T-helper 2 cell treated with Interferon-gamma antibody and Interleukin-4, amounts not matched to agents 100 ng/mL and 5 ng/mL, for 36 hours (primary cell): ENCODE measurements around the gene LRRK1. TPM values are rescaled to one million over a fixed set of nuclear protein-coding genes. Genes with fewer than 3 reads are reported as not detected.

Experiments used
- intact Hi-C: fragments of 100-400 bp; cut with micrococcal nuclease; formaldehyde crosslinking; loops from one replicate; pipeline ENCODE4 v1.15.1; 2023
- total RNA-seq: library from RNA; stranded (reverse); gene quantifications from 2 replicates; pipeline ENCODE4 v1.2.3, GENCODE V29; 2022

Gene LRRK1
- total RNA-seq, 1 donor from 2014 or later = 0.64 TPM

DNA sequence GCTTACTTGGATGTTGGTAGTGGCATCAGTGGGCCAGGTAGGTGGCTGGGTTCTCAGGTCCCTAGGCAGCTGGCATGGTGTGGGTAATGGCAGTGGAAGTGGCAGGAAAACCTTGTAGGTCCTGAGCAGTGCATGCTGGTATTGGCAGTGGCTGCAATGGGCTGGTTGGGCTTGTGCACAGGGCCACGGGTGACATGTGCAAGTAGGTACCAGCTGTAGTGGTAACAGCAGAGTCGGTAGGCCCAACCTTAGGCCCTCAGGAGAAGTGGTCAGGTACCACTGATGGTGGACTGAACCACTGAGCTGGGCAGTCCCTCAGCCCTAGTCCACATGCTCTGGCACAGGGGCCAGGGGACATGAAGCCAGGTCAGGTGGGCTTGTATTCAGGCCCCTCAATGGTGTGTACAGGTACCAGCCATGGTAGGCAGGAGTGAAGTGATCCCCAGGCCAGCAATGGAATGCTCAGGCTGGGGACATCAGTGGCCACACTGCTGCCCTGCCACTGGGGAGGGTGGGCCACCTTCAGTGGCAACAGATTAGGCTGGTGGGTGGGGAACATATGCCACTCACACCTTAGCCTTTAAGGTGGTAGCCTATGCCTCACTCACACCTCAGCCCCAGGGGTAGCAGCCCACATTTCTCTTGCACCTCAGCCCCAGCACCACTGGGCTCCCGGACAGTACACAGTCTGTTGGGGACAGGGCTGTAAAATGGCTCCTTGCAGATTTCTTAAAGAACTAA is 118.1 kb downstream of the LRRK1 start:
- intact Hi-C loops = no loop called here

DNA sequence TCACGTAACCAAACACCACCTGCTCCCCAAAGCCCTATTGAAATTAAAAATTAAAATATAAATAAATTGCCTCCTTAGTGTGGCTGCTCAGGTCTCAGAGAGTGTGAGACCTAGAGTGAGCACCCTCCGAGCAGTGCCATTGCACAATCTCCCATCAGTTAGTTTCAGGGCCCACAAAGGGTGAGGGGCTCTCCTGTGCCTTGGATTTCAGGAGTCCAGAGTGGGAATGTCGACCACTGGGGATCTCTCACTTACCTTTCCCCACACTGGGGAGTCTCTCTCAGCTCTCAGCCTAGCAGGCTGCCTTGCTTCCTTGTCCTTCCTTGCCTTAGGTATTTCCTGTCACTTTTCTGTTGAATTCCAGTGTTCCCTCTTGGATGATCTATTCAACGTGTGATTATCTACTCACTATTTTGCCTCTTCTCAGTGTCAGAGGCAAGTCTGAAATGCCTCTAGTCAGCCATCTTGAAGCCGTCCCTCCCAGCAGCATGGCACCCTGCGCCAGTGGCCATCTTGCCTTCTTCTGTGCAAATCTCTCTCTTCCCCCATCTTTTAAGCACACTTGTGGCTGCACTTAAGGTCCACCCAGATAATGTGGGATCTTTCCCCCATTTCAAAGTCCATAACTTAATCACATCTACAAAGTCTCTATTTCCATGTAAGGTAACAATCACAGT is 119.3 kb downstream of the LRRK1 start:
- intact Hi-C loops = no loop called here

DNA sequence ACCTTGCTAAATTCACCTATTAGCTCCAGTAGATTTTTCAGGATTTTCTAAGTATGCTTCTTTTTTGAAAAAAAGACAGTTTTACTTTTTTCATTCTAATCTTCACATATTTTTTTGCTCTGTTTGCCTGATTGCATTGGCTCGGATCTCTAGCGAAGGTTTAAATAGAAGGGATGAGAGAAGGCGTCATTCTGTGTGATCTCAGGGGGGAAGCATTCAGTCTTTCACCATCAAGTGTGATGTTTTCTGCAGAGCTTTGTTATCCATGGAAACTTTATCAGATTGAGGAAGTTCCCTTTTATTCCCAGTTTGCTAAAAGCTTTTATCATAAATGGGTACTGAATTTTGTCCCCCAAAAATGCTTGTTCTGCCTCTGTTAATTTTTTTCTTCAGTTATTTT is 120.3 kb downstream of the LRRK1 start:
- intact Hi-C loops = no loop called here

DNA sequence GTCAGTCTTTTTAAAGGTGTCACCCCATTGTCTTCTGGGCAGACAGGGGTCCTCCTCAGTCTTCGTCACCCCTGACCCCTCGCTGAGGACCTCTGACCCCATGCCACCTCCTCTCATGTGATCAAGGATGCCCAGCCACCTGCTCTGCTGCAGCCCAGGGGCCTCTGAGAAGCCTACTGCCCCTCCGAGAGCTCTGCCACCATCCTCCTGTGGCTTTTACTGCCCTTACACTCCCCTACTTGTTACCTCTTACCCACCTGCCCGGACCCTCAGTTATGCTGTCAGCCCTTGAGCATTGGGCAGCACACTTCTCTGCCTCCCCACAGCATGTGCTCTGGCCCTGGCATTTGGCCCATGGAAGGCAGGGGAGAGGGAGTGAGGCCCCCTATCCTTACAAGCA is 123.2 kb downstream of the LRRK1 start:
- intact Hi-C loops = no loop called here

DNA sequence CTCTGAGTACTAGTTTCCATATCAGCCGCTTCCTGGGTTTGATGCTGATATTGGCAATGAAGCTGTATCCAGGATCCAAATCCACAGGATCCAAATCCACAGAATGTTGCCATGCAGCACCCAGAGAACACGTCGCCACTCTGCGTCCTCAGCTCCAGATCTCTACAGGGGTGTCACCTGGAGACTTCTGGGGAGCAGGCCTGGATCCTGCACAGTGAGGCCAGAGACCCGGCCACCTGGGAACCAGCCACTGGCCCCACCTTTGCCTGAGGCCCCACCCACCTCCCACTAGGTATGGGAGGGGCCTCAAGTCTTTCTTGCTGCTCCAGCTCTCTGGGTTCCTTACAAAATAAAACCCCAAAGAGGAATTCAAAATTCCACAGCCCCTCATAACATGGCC is 123.9 kb downstream of the LRRK1 start:
- intact Hi-C loops = no loop called here

DNA sequence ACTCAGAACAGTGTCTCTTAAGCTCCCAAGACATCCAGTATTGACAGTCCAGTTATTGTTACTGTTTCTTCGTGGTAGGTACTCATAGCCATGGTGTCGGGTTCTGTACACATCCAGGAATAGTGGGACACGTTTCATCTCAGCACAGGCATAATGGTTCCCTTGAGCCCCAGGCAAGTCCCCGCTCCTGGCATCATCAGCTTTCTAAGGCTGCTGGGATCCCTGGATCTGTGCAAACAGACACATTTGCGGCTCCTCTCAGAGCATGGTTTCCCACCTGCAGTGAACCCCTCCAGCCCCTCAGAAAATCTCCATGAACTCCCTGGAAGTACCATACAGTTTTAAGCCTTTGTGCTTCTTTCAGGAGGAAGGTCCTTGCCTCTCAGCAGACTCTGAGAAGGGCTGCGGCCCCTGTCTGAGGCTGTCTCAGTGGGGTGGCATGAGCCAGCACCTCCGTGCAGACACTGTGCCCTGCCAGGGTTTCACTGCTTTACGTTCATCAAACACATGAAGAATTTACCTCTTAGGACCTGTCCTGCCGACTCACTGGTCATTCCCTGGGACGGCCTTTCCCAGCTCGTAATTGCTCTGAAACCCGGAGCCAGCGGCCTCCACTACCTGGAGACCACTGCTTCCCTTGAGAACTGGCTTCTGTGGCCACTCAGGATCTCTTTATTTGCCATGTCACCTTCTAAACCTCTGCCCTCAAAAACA is 124.9 kb downstream of the LRRK1 start:
- intact Hi-C loops = no loop called here

DNA sequence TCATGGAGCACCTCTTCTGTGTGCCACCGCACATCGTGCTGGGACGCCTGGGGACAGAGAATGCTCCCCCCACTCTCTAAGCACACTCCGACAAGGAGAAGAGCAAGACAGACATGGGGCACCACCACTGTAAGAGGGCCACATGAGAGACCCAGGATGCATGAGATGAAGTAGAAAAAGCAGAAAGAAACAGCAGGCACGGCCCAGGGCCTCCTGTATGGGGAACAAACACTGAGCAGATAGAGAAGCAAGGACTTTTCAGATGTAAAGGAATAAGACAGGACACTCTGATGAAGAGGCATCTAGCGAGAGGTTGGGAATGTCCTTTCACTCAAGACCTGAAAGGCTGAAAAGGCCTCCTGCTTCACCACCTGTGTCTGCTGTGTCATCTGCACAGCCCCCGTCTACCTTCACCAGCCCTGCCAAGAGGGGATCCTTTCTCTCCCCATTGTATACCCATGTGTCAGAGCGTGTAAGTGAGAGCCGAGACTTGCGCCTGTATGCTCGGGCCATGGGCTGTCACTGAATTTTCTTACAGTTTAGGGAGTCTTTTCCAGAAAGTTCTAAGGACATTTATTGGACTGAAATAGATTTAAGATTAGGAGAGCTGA is 125.6 kb downstream of the LRRK1 start:
- intact Hi-C loops = no loop called here

DNA sequence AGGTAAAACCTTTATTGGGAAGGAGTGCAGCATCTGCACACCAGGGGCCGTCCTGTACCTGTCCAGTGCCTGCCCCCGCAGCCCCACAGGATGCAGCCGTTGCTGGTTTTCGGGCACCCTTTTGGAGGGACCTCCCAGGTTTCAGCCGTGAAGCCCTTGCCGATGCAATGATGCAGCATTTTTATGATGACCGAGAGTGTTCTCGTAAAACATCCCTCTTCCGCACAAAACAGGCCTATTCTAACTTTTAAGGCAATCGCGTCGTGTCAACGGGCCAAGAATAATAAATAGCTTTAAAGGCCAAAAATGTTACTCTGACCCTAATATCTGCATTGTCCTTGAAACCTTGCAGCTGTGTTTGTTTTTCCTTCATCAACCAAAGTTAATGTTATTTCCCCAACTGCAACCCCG is 126.1 kb downstream of the LRRK1 start:
- intact Hi-C loops = no loop called here

DNA sequence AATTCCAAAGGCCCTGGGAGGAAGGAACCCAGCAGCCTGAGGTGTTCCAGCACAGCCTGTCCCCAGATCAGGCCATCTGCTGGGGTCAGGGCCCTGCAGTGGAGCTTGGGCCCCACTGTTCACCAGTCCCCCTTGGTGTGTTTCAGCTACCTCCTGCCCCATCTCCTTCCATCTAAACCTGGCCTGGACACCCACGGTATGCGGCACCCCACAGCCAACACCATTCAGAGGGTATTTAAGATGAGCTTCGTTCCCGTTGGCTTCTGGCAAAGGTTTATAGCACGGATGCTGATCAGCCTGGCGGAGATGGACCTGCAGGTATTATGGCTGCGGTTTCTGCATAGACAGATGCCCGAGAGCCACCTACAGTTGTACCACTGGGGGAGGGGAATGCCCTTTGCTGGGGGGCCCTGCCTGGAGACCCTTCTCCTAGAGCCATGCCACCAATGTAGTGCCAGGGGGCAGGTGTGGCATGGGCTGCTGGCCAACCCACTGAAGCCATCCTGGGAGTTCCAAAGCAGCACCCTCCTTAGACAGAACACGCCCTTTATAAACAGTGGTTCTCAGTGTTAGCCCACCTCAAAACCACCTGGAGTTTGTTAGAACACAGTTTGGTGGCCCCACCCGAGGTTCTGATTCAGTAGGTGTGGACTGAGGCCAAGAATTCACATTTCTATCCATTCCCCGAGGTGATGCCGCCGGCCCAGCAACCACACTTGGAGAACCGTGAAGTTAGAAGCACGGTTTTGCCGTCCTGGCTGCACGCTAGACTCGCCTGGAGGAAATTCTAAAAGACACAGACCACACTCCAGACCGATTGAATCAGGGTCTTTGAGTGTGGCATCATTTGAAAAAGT is 126.9 kb downstream of the LRRK1 start:
- intact Hi-C loops = no loop called here

DNA sequence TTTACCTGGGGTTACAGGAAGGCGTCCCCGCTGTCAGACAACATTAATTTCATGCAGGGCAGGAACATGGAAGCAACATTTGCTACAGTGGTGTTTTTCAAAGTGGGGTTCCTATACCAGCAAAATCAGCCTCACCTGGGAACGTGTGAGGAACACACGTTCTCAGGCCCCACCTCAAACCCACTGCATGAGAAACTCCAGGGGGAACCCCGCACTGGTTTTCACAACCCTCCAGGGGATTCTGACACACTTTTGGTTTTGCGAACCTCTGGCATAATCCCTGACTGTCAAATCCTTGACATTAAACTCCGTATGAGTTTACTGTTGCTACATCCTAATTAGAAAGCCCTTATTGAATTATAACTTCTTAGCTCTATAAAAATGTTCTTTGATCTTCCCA is 127.7 kb downstream of the LRRK1 start:
- intact Hi-C loops = no loop called here

DNA sequence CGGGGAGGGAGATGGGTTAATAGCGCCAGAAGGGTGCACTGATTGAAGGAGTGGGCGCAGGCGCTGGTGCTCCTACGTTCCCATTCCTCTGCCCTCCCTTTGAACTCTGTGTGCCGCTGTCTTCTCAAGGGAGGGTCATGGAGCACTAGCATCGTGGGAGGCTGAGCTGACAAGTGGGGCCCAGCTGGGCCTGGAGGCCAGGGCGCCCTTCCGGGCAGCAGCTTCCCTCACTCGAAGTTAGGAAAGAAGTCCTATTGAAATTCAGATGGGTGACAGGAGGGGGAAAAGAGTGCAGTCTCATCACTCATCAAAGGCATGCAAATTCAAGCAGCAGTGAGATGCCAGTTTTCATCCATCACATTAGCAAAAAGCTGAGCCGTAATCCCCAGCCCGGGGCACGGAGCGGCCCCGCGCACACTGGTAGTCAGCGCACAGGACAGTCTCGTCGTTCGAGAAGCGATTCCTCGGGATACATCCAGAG is 128.2 kb downstream of the LRRK1 start:
- intact Hi-C loops = no loop called here

DNA sequence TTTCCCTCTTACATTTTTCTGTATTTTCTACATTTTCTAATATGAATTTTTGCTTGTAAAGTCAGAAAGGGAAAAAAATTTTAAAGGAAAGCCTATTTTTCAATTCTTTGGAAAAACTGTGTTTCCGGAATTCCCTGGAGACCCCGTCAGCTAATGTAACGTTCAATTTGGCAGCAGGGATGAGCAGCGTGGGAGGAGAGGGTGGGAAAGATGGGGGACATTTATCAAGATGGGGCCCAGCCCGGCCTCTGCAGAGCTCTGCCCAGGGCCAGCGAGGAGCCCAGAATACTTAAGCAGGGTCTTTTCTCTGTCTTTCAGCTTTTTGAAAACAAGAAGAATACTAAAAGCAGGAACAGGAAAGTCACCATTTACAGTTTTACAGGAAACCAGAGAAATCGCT is 129.0 kb downstream of the LRRK1 start:
- intact Hi-C loops = no loop called here

DNA sequence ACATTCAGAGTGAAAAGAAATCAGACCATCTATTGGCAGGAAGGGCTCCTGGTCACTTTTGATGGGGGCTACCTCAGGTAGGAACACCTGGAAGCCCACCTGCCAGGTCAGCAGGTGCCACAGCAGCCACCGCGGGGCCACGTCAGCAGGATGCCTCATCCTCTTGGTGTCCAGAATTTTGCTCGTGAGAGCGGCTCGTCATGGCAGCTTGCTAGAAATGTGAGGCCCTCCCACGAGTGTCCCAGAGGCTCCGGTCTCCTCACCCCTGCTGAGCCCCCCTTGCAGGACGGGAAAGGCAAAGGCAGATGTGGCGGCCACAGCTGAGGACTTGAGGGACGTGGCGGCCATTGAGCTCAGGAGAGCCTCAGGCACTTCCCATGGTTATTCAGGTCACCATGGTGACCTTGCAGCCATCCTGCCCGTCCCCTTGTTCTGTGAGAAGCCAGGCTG is 129.4 kb downstream of the LRRK1 start:
- intact Hi-C loops = no loop called here

DNA sequence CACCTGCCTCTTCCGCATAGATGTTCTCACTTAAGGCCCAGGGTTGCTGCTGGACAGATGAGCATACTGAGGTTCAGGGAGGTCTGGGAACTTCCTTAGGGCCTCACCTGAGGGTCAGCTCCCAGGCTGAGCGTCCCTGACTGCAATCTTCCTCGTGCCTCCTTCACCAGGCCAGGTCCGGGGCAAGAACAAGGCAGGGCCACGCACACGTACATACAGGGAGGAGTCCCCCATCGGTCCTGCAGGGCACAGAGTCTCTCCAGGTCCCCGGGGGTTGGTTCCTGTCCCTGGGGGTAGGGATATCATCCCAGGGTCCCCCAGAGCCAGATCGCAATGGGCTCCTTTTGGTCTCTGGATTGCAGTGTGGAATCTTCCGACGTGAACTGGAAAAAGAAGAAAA is 130.1 kb downstream of the LRRK1 start:
- intact Hi-C loops = no loop called here

DNA sequence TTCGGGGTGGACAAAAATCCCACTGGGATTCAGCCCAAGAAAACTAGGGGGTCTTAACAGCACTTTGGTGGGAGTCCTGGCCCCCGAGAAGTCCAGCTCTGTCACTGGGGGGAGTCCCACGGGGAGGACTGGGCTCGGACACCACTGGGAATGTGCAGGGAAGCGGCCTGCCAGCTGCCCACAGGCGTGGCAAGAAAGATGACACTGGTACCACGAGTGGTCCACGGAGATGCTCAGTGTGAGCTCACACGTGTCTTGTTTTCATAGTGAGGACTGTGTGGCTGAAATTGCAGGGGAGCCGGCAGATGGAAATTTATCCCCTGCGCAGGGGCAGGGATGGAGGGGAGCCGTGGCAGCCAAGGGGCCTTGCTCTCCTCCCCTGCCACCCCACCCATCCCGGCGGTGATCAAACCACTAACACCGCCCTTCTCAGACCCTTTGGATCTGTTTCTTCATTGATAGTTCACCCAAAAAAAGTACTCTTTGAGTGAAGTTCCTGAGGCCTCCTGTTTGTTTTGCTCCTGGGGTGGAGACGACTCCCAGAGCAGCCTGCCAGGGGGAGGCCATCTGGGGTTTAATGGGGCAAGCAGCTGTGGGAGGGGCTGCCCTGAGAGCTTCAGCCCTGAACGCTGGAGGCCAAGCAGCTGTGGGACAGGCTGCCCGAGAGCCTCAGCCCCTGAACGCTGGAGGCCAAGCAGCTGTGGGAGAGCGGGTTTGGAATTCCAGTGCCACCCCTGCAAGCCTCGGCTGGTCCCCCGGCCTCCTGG is 130.9 kb downstream of the LRRK1 start:
- intact Hi-C loops = no loop called here

DNA sequence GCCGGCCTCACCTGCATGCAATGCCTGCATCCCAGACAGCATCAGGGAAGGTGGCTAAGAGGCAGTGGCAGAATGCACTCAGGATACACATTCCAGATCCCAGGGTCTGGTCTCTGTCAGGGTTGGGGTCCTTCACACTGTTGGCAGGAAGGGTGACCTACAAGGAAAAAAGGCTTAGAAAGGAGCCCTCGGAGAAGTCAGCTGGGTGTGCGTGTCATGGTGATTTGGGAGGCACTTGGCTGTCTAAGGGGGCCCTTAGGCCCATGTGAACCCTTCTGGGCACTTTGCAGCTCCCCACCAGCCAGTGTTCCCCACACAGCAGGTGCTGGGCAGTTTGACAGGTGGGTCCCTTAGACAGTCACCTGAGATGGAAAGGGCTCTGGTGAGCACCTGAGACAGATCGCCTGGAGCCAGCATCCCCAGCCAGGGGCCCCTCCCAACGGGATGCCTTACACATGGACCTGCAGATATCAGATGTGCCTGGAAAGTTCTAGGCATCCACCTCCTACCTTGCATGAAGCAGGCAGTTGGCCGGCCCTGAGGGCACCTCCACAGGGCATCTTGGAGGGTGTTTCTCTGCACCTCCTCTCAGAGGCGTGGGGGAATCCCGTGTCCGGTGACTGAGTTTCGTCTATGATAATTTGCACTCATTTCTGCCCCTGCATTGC is 131.6 kb downstream of the LRRK1 start:
- intact Hi-C loops = no loop called here

DNA sequence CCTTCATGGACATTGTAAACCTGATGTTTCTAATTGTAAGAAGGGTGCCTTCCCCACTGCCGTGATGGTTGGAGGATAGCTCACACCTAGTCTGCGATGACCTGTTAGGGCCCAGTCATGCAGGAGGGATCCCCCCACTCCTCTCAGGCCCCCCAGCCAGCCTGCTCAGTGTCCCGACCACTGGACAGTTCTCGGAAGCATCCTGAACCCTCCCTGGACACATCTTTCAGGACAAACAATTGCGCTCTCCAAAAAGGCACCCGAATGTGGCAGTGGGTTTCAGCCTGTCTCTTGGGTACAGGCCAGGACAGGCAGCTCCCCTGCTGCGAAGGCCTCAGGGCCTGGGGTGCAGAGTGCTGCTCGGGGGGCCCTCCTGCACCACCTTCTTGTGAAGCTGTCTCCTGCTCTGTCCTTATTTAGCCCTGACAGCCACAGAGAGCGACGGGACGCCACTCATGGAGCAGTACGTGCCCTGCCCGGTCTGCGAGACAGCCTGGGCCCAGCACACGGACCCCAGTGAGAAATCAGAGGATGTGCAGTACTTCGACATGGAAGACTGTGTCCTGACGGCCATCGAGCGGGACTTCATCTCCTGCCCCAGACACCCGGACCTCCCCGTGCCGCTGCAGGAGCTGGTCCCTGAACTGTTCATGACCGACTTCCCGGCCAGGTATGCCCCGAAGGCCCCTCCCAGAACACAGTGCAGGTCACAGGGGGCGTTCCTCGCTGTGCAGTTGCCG is 132.3 kb downstream of the LRRK1 start:
- intact Hi-C loops = no loop called here

DNA sequence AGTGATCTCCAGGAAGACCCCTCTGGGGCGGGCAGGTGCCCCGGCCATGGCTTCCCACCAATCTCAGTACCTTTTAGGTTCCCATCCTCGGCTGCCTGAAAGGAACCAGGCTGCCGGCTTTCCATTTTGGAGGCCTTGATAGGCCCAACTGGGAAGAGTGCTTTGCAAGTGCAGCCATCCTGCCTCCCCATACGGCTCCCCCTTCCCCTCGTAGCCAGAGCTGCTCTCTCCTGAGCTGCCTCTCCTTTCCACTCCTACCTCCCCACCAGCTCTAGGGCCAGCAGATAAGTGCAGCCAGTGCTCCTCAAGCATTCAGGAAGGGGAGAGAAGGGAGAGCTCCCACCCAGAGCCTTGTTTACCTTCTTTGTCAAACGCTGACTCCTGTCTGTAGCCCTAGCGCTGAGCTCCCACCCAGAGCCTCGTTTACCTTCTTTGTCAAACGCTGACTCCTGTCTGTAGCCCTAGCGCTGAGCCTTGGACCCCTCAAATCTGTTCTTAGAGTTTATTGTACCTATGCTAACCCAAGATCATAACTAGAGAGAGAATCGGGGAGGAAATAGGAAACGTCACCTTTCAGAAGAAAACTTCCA is 133.0 kb downstream of the LRRK1 start:
- intact Hi-C loops = no loop called here
